Measurements from ENCODE around the gene FAM72C.
"Not testable (repeated sequence)": the region's sequence is repeated elsewhere in the genome, so short reads cannot be mapped to it uniquely, and the experiment has no call there.

DNA sequence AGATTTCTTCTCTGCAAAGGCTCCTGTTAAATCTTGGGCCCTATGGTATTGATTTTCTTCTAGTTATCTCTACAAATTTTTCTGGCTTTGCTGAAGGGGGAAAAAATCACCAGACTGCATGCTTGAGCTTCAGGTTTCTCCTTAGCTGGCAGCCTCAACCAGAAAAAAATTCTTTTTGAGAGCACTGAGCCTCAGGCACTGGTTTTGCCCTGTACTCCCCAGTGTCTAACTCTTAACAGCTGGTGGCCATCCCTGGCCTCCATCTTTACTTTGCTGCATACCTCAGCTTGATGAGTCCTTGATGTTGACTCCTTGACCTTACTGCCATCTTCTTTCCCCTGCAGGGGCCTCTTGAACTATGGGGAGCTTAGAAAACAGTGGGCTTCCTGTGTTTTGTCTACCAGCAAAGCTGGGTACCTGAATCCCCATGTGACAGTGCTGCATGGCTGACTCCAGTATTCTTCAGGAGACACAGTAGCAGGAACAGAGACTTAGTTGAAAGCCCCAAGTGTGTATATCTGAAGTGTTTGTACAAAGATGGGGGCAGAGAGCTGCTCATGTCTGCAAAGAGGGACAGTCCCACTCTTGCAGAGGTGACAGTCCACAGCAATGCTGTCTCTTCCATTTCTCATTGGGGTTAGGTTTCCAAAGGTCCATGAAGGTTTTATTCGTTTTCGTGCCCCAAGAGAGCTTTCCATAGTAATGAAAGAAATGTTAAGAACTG, 31.7 kb upstream of the FAM72C start:
- not testable (repeated sequence) for TF ChIP-seq POLR2A (IDR thresholded peaks at IDR 0.05)
- TF ChIP-seq, protein P1, sequence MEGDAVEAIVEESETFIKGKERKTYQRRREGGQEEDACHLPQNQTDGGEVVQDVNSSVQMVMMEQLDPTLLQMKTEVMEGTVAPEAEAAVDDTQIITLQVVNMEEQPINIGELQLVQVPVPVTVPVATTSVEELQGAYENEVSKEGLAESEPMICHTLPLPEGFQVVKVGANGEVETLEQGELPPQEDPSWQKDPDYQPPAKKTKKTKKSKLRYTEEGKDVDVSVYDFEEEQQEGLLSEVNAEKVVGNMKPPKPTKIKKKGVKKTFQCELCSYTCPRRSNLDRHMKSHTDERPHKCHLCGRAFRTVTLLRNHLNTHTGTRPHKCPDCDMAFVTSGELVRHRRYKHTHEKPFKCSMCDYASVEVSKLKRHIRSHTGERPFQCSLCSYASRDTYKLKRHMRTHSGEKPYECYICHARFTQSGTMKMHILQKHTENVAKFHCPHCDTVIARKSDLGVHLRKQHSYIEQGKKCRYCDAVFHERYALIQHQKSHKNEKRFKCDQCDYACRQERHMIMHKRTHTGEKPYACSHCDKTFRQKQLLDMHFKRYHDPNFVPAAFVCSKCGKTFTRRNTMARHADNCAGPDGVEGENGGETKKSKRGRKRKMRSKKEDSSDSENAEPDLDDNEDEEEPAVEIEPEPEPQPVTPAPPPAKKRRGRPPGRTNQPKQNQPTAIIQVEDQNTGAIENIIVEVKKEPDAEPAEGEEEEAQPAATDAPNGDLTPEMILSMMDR (IDR thresholded peaks at IDR 0.05): not testable (repeated sequence)

Measured in uterus (tissue), 2 donors.